Measurements from ENCODE around the gene CCDC78. TPM values are rescaled to one million over a fixed set of nuclear protein-coding genes. Genes with fewer than 3 reads are reported as not detected.

Gene CCDC78
- total and polyA plus RNA-seq, 2 of the 13 experiments (the other 11 are each of a cell fraction or from before 2014, with no cell fraction given) = 0.53 to 1.5 TPM

- no peak for TF ChIP-seq ZBTB34 (CRISPR knock-in tag; IDR thresholded peaks at IDR 0.05)
- TF ChIP-seq ZNF691 (CRISPR knock-in tag; IDR thresholded peaks at IDR 0.05; ENCODE audit: borderline replicate concordance, low read depth) = no peak
- peak; percentile 85; the same call in 1 of the 2 replicates for TF ChIP-seq ZNF589 (CRISPR knock-in tag; conservative IDR thresholded peaks at IDR 0.05)
- peak; percentile 29; the same call in 1 of the 2 replicates for TF ChIP-seq GABPB1 (CRISPR knock-in tag; IDR thresholded peaks at IDR 0.05)
- TF ChIP-seq ZNF18 (CRISPR knock-in tag; IDR thresholded peaks at IDR 0.05; ENCODE audit: insufficient replicate concordance) = no peak
- no peak for TF ChIP-seq FOXP1 (IDR thresholded peaks at IDR 0.05)
- no peak for TF ChIP-seq FOXP1 (CRISPR knock-in tag; IDR thresholded peaks at IDR 0.05)
- TF ChIP-seq ZNF33B (CRISPR knock-in tag; IDR thresholded peaks at IDR 0.05) = no peak
- no peak for TF ChIP-seq PREB (CRISPR knock-in tag; IDR thresholded peaks at IDR 0.05)
- no peak for TF ChIP-seq MTA3 (CRISPR knock-in tag; IDR thresholded peaks at IDR 0.05)
- TF ChIP-seq PAWR (CRISPR knock-in tag; IDR thresholded peaks at IDR 0.05; ENCODE audit: borderline replicate concordance) = no peak; the same call in 1 of the 2 replicates
- TF ChIP-seq HNRNPLL (IDR thresholded peaks at IDR 0.05; ENCODE audit: low read depth, low read length, poor library complexity, severe bottlenecking) = peak; percentile 96
- peak; percentile 30; the same call in 1 of the 2 replicates for TF ChIP-seq ARID5B (CRISPR knock-in tag; IDR thresholded peaks at IDR 0.05)
- TF ChIP-seq POLR2G (IDR thresholded peaks at IDR 0.05; ENCODE audit: low read depth, low read length) = no peak
- no peak for TF ChIP-seq PRMT3 (CRISPR knock-in tag; IDR thresholded peaks at IDR 0.05; ENCODE audit: borderline replicate concordance, low read depth)
- peak; percentile 63 for TF ChIP-seq ZNF777 (CRISPR knock-in tag; IDR thresholded peaks at IDR 0.05)
- no peak for TF ChIP-seq PHB2 (IDR thresholded peaks at IDR 0.05; ENCODE audit: partially characterized antibody)
- TF ChIP-seq MYC (CRISPR knock-in tag; IDR thresholded peaks at IDR 0.05; ENCODE audit: borderline replicate concordance) = peak; percentile 79
- no peak for TF ChIP-seq ARID2 (CRISPR knock-in tag; IDR thresholded peaks at IDR 0.05; ENCODE audit: borderline replicate concordance)
- no peak for TF ChIP-seq ZNF430 (CRISPR knock-in tag; IDR thresholded peaks at IDR 0.05)
These were observed 30.7 kb downstream of the CCDC78 start (continued) for GRCh38 chr16:695355-696089.
